Epithelial cell of umbilical artery (primary cell): ENCODE measurements around the gene AP1S2. TPM values are rescaled to one million over a fixed set of nuclear protein-coding genes. Genes with fewer than 3 reads are reported as not detected.

Source experiments
- total RNA-seq: library from RNA; depleted of rRNA; stranded (reverse); fragments of >200 nt; gene quantifications from 2 replicates; pipeline ENCODE4 v1.2.3, GENCODE V29; 2014

AP1S2 gene
- total RNA-seq = 86.7 and 181 TPM in 2 replicates

GRCh38 chrX:15854712-15855567, at the start of gene AP1S2:
AP1S2 (minus strand) TSS chrX:15854813; CDS start chrX:15852524, 2,289 bp downstream.

DNA sequence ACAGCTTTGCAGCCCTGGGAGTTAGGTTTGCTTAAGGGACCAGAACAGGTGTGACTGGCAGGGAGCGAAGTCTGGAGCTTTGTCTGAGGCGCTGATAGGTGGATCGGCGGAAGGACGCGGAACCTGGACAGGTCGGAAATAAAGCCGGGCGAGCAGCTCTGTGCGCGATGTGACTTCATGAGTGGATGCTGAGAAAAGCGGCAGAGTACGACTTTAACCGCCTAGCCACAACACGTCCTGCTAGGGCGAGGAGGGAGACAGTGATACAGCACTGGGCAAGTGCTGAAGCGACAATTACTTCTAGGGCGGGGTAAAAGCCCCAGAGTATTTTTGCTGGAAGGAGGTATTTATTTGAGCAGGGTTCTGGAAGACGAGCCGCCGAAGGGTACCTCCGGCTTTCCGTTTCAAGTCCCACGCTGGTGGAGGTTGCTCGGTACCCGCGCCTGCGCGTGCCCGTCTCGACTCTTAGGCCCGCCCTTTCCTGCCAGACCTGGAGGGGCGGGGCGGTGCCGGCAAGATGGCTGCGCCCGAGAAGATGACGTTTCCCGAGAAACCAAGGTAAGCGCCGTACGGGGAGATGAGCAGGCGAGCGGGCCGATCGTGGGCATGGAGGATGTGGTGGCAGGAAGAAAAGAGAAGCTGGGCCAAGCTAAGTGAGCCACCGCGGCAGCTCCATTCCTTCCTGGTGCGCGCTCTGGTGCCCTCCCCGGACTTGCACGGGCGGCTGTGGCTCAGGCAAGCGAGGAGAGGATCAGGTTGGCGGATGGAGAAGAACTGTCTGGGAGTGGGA, 64.4 kb downstream of the AP1S2 start, which contains the start of gene ZRSR2:
Gene ZRSR2, plus strand, starts transcription at position 506 of the 790 bp plus-strand sequence. Its CDS starts 12 bp downstream, at position 518.

Other genes starting within 250 kb of the AP1S2 start
- not detected in 2 replicates for gene CLTRN, start 190.0 kb downstream of the AP1S2 start, total RNA-seq
- 1.3 and 2.3 TPM in 2 replicates for gene CA5B, start 116.5 kb downstream of the AP1S2 start, total RNA-seq
- 1.6 and 6.1 TPM in 2 replicates for gene ZRSR2, start 64.3 kb downstream of the AP1S2 start, total RNA-seq